Thoracic aorta (tissue), 2 donors: ENCODE data around the gene RALGPS2. TPM values are rescaled to one million over a fixed set of nuclear protein-coding genes. Genes with fewer than 3 reads are reported as not detected.
"Not testable (repeated sequence)": the region's sequence is repeated elsewhere in the genome, so short reads cannot be mapped to it uniquely, and the experiment has no call there.

Experiments used
- ATAC-seq: fragments of 150-250 bp; one replicate; pipeline ENCODE4 v1.8.0; 2017; ENCODE audit warnings: low read depth; ENCODE audit not compliant: insufficient number of reproducible peaks, low FRiP score
- DNase-seq: peaks from one replicate; pipeline ENCODE4 v3.0.0-alpha.2; 2020; ENCODE audit warnings: low spot score
- H3K27ac ChIP-seq, 2 donors: fragments of 200-600 bp; sonication (generic); 1 replicate in 1 of 2; 2 replicates in 1 of 2; pipeline ENCODE4 v1.5.1; 2016; ENCODE audit warnings: mild to moderate bottlenecking in 2 of 2, moderate library complexity in 2 of 2
- H3K27me3 ChIP-seq: fragments of 200-600 bp; sonication (generic); replicated peaks from 2 replicates; pipeline ENCODE4 v1.6.0; 2016; ENCODE audit warnings: mild to moderate bottlenecking; ENCODE audit not compliant: insufficient read depth
- H3K36me3 ChIP-seq: fragments of 200-600 bp; sonication (generic); one replicate; pipeline ENCODE4 v1.5.1; 2016
- H3K4me1 ChIP-seq, 2 donors: fragments of 200-600 bp; sonication (generic); 1 replicate in 1 of 2; 2 replicates in 1 of 2; pipeline versions ENCODE4 v1.5.1 to v1.6.0; 2016; ENCODE audit warnings: low read depth in 2 of 2, mild to moderate bottlenecking in 1 of 2; ENCODE audit not compliant: control insufficient read depth in 1 of 2
- H3K4me3 ChIP-seq: fragments of 200-600 bp; sonication (generic); 2 replicates; pipeline ENCODE4 v1.5.1; 2016; ENCODE audit warnings: mild to moderate bottlenecking
- H3K9me3 ChIP-seq: fragments of 200-600 bp; sonication (generic); 2 replicates; pipeline ENCODE4 v1.5.1; 2016
- total RNA-seq, 2 donors: library from RNA; depleted of rRNA; stranded (reverse); fragments of >200 nt; gene quantifications; one replicate each; pipeline versions ENCODE4 v1.1.0 to v1.2.3, GENCODE V29; 2016
- TF ChIP-seq, protein P1 (sequence below): fragments of 200-600 bp; sonication (generic); IDR thresholded peaks from one replicate; pipeline ENCODE4 v1.5.1; 2019; ENCODE audit warnings: antibody characterized with exemption

The RALGPS2 gene
- total RNA-seq, 2 donors from 2014 or later, result 4.9 to 9.5 TPM

DNA sequence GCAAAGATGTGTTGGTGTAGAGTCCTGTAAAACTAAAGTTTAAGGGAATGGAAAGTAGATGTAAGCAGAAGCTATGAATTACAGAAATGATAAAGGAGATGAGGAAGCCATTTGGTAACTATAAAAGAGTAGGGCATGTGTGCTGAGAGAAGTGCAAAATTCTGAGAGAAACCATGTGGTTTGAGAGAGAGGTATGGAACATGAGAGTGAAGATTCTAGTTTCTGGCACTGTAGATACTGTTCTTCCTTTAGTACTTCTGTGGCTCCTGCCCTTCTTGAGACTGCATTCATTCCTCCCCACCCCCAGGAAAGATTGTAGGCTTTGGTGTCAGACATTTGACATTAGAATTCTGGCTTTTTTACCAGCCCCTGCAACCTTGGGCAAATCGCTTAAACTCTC, 15.4 kb downstream of the RALGPS2 start:
- ATAC-seq (no peak), DNase-seq (no peak)
- no peaks in the 10 kb centered on the region for H3K36me3 ChIP-seq
- H3K9me3 ChIP-seq, result no peaks in the 10 kb centered on the region
- TF ChIP-seq, protein P1, sequence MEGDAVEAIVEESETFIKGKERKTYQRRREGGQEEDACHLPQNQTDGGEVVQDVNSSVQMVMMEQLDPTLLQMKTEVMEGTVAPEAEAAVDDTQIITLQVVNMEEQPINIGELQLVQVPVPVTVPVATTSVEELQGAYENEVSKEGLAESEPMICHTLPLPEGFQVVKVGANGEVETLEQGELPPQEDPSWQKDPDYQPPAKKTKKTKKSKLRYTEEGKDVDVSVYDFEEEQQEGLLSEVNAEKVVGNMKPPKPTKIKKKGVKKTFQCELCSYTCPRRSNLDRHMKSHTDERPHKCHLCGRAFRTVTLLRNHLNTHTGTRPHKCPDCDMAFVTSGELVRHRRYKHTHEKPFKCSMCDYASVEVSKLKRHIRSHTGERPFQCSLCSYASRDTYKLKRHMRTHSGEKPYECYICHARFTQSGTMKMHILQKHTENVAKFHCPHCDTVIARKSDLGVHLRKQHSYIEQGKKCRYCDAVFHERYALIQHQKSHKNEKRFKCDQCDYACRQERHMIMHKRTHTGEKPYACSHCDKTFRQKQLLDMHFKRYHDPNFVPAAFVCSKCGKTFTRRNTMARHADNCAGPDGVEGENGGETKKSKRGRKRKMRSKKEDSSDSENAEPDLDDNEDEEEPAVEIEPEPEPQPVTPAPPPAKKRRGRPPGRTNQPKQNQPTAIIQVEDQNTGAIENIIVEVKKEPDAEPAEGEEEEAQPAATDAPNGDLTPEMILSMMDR, result no peak
- H3K27ac ChIP-seq, result no peak overlapping the region
- no peaks in the 10 kb centered on the region for H3K4me1 ChIP-seq
- no peaks in the 10 kb centered on the region for H3K27me3 ChIP-seq
- no peak overlapping the region for H3K4me3 ChIP-seq

DNA sequence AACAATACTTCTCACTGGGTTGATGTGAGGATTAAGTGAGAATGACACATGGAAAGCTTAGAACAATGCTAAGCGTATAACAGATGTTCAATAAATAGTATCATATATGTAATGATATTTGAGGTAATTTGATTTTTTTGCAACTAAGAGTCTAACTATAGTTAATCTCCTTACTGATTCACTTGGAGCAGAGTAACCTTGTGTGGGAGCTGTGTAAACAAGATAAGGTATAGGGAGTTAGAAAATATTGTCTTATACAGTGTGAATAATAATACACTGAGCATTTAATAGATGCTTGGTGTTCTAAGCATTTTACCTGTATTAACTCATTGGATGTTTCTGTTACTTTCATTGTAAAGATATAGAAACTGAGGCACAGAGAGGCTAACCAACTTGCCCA, 15.9 kb downstream of the RALGPS2 start:
- no peak overlapping the region for H3K4me3 ChIP-seq
- H3K36me3 ChIP-seq, result no peaks in the 10 kb centered on the region
- no peaks in the 10 kb centered on the region for H3K9me3 ChIP-seq
- H3K4me1 ChIP-seq, result no peaks in the 10 kb centered on the region
- ATAC-seq (no peak), DNase-seq (no peak)
- no peaks in the 10 kb centered on the region for H3K27me3 ChIP-seq
- TF ChIP-seq, protein P1, result no peak
- no peak overlapping the region for H3K27ac ChIP-seq

DNA sequence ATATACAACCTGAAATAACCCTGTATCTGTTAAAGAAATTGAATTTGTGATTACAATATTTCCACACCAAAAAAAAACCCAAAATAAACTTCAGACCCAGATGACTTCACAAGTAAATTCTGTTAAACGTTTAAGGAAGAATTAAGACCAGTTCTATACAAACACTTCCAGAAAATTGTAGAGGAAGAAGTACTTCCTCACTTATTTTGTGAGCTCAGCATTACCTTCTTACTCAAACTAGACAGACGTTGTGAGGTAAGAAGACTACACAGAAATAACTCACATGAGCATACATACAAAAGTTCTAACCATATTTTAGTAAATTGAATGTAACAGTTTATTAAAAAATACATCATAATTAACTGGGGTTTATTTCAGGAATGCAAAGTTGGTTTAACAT, 18.8 kb downstream of the RALGPS2 start:
- no peak for DNase-seq
- Histone ChIP-seq H3K4me3 (no peak overlapping the region), H3K4me1 (no peaks in the 10 kb centered on the region), H3K9me3 (no peaks in the 10 kb centered on the region), H3K27ac (no peak overlapping the region), H3K27me3 (no peaks in the 10 kb centered on the region), H3K36me3 (no peaks in the 10 kb centered on the region)
- TF ChIP-seq, protein P1, result no peak
- no peak for ATAC-seq

DNA sequence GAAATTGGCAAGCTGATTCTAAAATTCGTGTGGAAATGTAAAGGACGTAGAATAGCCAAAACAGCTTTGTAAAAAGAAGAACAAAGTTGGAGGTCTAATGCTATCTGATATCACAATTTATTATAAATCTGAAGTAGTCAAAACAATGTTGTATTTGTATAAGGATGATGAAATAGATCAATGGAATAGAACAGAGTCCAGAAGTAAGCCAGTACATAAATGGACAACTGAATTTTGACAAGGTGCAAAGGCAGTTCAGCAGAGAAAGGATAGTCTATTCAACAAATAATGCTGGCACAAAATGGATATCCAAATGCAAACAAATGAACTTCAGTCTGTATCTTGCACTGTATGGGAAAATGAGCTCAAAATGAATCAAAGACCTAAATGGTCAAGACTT, 20.2 kb downstream of the RALGPS2 start:
- ATAC-seq (no peak), DNase-seq (no peak)
- no peaks in the 10 kb centered on the region for H3K27me3 ChIP-seq
- H3K4me1 ChIP-seq, result no peaks in the 10 kb centered on the region
- no peak overlapping the region for H3K4me3 ChIP-seq
- no peak overlapping the region for H3K27ac ChIP-seq
- H3K36me3 ChIP-seq, result no peaks in the 10 kb centered on the region
- TF ChIP-seq, protein P1, result no peak
- H3K9me3 ChIP-seq, result no peaks in the 10 kb centered on the region

DNA sequence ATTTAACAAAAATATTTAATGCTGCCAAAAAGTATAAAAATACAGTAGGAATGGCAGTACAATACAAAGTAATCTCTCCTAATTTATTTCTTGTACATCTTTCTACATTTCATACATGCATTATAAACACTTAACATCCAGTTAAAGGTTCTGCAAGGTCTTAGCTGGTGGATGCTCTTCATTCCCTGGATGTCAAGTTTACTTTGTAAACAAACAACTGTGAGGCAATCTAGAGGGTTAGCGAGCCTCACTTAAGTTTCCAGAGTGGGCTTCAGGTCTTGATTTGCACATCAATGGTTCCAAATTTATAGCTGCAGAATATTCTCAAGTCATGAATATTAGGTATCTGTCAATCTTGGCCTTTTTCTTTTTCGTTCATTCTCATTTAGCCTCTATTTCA, 21.3 kb downstream of the RALGPS2 start:
- ATAC-seq (no peak), DNase-seq (no peak)
- Histone ChIP-seq H3K9me3 (no peaks in the 10 kb centered on the region), H3K4me1 (no peaks in the 10 kb centered on the region), H3K4me3 (no peak overlapping the region), H3K27me3 (no peaks in the 10 kb centered on the region), H3K27ac (no peak overlapping the region), H3K36me3 (no peaks in the 10 kb centered on the region)
- TF ChIP-seq, protein P1, result no peak

DNA sequence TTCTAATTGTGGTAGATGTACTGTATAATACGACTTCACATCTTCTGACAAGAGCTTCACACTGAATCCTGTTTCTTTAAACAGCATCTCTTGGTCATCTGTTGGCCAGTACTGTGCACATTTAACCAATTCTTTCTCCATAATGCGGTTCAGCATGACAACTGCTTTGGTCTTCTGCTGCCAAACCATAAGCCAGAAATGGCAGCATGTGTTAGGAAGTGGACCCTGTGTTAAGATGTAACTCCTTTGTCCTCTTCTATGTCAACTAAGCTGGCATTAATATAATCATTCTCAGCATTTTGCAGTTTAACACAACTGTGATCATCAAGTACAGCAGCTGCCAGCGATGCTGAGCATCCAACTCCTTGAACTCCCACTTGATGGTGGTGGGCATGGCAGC, 22.3 kb downstream of the RALGPS2 start:
- H3K4me3 ChIP-seq, ATAC-seq, H3K4me1 ChIP-seq, H3K27me3 ChIP-seq, H3K9me3 ChIP-seq, H3K36me3 ChIP-seq, H3K27ac ChIP-seq, DNase-seq: not testable (repeated sequence)
